ENCODE measurements around the gene WSCD1. TPM values are rescaled to one million over a fixed set of nuclear protein-coding genes. Genes with fewer than 3 reads are reported as not detected.

The WSCD1 gene
- total and polyA plus RNA-seq, 2 donors (not counting 1 experiment from before 2014, with no cell fraction given) = not detected

DNA sequence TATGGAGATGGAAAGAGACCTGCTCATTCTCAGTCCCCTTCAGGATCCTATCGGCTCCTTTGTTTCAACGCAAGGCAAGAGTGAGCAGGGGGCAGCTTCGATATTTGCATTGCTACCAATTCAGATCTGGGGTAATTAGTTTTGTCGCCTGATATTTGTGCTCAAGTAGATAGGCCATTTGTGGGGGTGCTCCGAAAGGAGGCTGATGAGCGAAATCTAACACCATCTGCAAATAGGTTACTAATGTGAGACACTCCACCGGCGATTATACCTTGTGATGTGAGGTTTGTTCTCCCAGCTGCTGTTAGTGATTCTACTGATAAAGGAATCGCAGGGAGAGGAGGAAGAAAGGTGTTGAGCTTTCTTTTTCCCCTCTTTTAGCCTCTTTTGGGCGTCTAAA, 31.5 kb downstream of the WSCD1 start:
- Histone ChIP-seq H2AFZ (ENCODE audit: insufficient read depth, low read depth, low read length, poor library complexity, severe bottlenecking) (no peak overlapping the region), H3K36me3 (replicated peaks in 1 of 2; ENCODE audit: control extremely low read depth in 1 of 2, control insufficient read depth in 1 of 2, extremely low read depth in 1 of 2, insufficient read depth in 2 of 2, low read length in 1 of 2) (no peaks in the 10 kb centered on the region), H3K4me3 (ENCODE audit: control extremely low read depth in 1 of 5, extremely low read depth in 1 of 5, insufficient read depth in 1 of 5, low read depth in 2 of 5, low read length in 4 of 5) (no peak overlapping the region), H3K27me3 (replicated peaks in 1 of 4; ENCODE audit: control extremely low read depth in 1 of 4, control insufficient read depth in 3 of 4, insufficient read depth in 4 of 4, low read length in 3 of 4) (no peaks in the 10 kb centered on the region), H3K27ac (ENCODE audit: low read length in 2 of 2) (no peak overlapping the region), H3K4me1 (ENCODE audit: control insufficient read depth in 2 of 2, insufficient read depth in 2 of 2, low read length in 2 of 2) (no peaks in the 10 kb centered on the region), H3K9ac (ENCODE audit: low read length) (no peak overlapping the region), H3K9me3 (ENCODE audit: control extremely low read depth in 1 of 3, control insufficient read depth in 2 of 3, insufficient read depth in 1 of 3, low read length in 2 of 3) (peaks cover 0 to 3% (median 0%) of the 10 kb centered on the region in 3 donors), H4K20me1 (ENCODE audit: control insufficient read depth, insufficient read depth, low read length, poor library complexity, severe bottlenecking) (no peaks in the 10 kb centered on the region), H3K4me2 (replicated peaks; ENCODE audit: low read depth, low read length, poor library complexity, severe bottlenecking) (no peak overlapping the region), H3K79me2 (ENCODE audit: control insufficient read depth, insufficient read depth, low read length) (no peaks in the 10 kb centered on the region)
- TF ChIP-seq, protein P1, sequence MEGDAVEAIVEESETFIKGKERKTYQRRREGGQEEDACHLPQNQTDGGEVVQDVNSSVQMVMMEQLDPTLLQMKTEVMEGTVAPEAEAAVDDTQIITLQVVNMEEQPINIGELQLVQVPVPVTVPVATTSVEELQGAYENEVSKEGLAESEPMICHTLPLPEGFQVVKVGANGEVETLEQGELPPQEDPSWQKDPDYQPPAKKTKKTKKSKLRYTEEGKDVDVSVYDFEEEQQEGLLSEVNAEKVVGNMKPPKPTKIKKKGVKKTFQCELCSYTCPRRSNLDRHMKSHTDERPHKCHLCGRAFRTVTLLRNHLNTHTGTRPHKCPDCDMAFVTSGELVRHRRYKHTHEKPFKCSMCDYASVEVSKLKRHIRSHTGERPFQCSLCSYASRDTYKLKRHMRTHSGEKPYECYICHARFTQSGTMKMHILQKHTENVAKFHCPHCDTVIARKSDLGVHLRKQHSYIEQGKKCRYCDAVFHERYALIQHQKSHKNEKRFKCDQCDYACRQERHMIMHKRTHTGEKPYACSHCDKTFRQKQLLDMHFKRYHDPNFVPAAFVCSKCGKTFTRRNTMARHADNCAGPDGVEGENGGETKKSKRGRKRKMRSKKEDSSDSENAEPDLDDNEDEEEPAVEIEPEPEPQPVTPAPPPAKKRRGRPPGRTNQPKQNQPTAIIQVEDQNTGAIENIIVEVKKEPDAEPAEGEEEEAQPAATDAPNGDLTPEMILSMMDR (IDR thresholded peaks at IDR 0.05) = no peak
- no peak for TF ChIP-seq EZH2 (IDR thresholded peaks at IDR 0.05; ENCODE audit: borderline replicate concordance, insufficient read depth, low read depth, low read length, poor library complexity, severe bottlenecking)
- DNase-seq (no peak), ATAC-seq (ENCODE audit: low read depth) (no peak)
- Mint-ChIP-seq H3K4me1 (no peaks in the 10 kb centered on the region), H3K27ac (no peak overlapping the region), H3K27me3 (peaks cover 4% of the 10 kb centered on the region), H3K4me3 (no peak overlapping the region), H3K9me3 (ENCODE audit: insufficient read depth) (no peaks in the 10 kb centered on the region)
- CTCF ChIA-PET = no interaction called here
- WGBS (ENCODE audit: insufficient coverage) = 95% methylated on average over 6 of the region's 10 CpGs
- intact Hi-C loops (cut with micrococcal nuclease) = no loop called here
- POLR2A ChIA-PET = no interaction called here

DNA sequence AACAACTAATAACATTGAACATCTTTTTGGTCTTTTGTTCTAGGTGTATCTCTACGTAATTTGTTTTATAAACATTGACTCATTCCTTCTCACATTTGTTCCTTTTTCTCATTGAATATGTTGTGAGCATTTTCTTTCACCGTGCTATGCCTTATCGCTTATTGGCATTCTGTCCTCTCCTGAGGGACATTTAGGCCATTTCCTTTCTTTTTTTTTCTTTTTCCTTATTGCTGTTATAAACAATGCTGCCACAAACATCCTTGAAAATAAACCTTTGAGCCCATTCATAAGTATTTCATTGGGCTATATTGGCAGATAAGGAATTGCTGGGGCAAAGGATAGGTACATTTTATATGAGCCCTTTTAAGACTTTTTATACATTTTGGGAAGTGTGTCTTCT, 32.4 kb downstream of the WSCD1 start:
- Histone ChIP-seq H3K9ac (ENCODE audit: low read length) (no peak overlapping the region), H3K9me3 (ENCODE audit: control extremely low read depth in 1 of 3, control insufficient read depth in 2 of 3, insufficient read depth in 1 of 3, low read length in 2 of 3) (peaks cover 0 to 3% (median 0%) of the 10 kb centered on the region in 3 donors), H2AFZ (ENCODE audit: insufficient read depth, low read depth, low read length, poor library complexity, severe bottlenecking) (no peak overlapping the region), H4K20me1 (ENCODE audit: control insufficient read depth, insufficient read depth, low read length, poor library complexity, severe bottlenecking) (no peaks in the 10 kb centered on the region), H3K27ac (ENCODE audit: low read length in 2 of 2) (no peak overlapping the region), H3K36me3 (replicated peaks in 1 of 2; ENCODE audit: control extremely low read depth in 1 of 2, control insufficient read depth in 1 of 2, extremely low read depth in 1 of 2, insufficient read depth in 2 of 2, low read length in 1 of 2) (no peaks in the 10 kb centered on the region), H3K4me1 (ENCODE audit: control insufficient read depth in 2 of 2, insufficient read depth in 2 of 2, low read length in 2 of 2) (no peaks in the 10 kb centered on the region), H3K4me3 (ENCODE audit: control extremely low read depth in 1 of 5, extremely low read depth in 1 of 5, insufficient read depth in 1 of 5, low read depth in 2 of 5, low read length in 4 of 5) (no peak overlapping the region), H3K4me2 (replicated peaks; ENCODE audit: low read depth, low read length, poor library complexity, severe bottlenecking) (no peak overlapping the region), H3K79me2 (ENCODE audit: control insufficient read depth, insufficient read depth, low read length) (no peaks in the 10 kb centered on the region), H3K27me3 (replicated peaks in 1 of 4; ENCODE audit: control extremely low read depth in 1 of 4, control insufficient read depth in 3 of 4, insufficient read depth in 4 of 4, low read length in 3 of 4) (no peaks in the 10 kb centered on the region)
- DNase-seq (no peak), ATAC-seq (ENCODE audit: low read depth) (no peak)
- Mint-ChIP-seq H3K27ac (no peak overlapping the region), H3K9me3 (ENCODE audit: insufficient read depth) (no peaks in the 10 kb centered on the region), H3K27me3 (peaks cover 8% of the 10 kb centered on the region), H3K4me3 (no peak overlapping the region), H3K4me1 (no peaks in the 10 kb centered on the region)
- no CpG with 5 or more reads among the region's 3 CpGs for WGBS (ENCODE audit: insufficient coverage)
- CTCF ChIA-PET = no interaction called here
- TF ChIP-seq EZH2 (IDR thresholded peaks at IDR 0.05; ENCODE audit: borderline replicate concordance, insufficient read depth, low read depth, low read length, poor library complexity, severe bottlenecking) = no peak
- TF ChIP-seq, protein P1 (IDR thresholded peaks at IDR 0.05) = no peak
- POLR2A ChIA-PET = no interaction called here
- intact Hi-C loops (cut with micrococcal nuclease) = no loop called here
